K562 (cell line): ENCODE results near the gene SCYL2. TPM values are rescaled to one million over a fixed set of nuclear protein-coding genes. Genes with fewer than 3 reads are reported as not detected.

Experiments
- ATAC-seq: fragments of 200-7000 bp; cut with Tn5 transposase; 3 replicates; pipeline ENCODE4 v1.9.1; 2020; ENCODE audit warnings: moderate library complexity
- BruUV-seq: library from RNA; stranded (reverse); fragments of 400-500 nt; replicated peaks from 2 replicates; lab custom pipeline; 2021; lab: Mats Ljungman, UMichigan
- CTCF ChIA-PET: fragments of 300-600 bp; formaldehyde crosslinking; extraction: SDS; loops from one replicate; lab custom pipeline; 2021; ENCODE audit warnings: low intra/inter-chr PET ratio; lab: Yijun Ruan, JAX
- POLR2A ChIA-PET: fragments of 300-600, 350-650 bp; sonication (Branson Sonifier 250); formaldehyde crosslinking; extraction: SDS; loops from one replicate; lab custom pipeline; 2021; ENCODE audit warnings: antibody characterized with exemption, inconsistent platforms; lab: Yijun Ruan, JAX
- DNase-seq, 4 experiments: peaks; one replicate each; pipeline versions ENCODE4 v3.0.0 to v3.0.0-alpha.2; 2011 to 2018; ENCODE audit warnings: low spot score in 3 of 4, mixed read lengths in 3 of 4; ENCODE audit errors: extremely low read depth in 1 of 4
- FAIRE-seq: peaks from 2 replicates; lab custom pipeline; 2011; peaks lifted over from hg19 to GRCh38; lab: Jason Lieb, UNC
- H2AFZ ChIP-seq: 2 replicates; pipeline ENCODE4 v1.6.0; 2011; ENCODE audit warnings: low read depth, low read length, control low read depth, inconsistent platforms
- H3K27ac ChIP-seq: fragments of 200-600 bp; 3 replicates; pipeline ENCODE4 v1.8.0; 2011; ENCODE audit warnings: low read depth, mild to moderate bottlenecking, control low read depth, inconsistent platforms, low read length, moderate library complexity, mixed read lengths; ENCODE audit errors: extremely low read depth
- H3K27me3 ChIP-seq, 2 experiments: fragments of 300-600 bp in 1 of 2; 2 replicates in 1 of 2; 3 replicates in 1 of 2; pipeline versions ENCODE4 v1.6.0 to v1.8.0; 2011; ENCODE audit warnings: inconsistent platforms in 2 of 2, low read length in 2 of 2, mild to moderate bottlenecking in 1 of 2, mixed read lengths in 1 of 2, moderate library complexity in 1 of 2; ENCODE audit not compliant: control insufficient read depth in 2 of 2, insufficient read depth in 2 of 2
- H3K36me3 ChIP-seq: fragments of 300-600 bp; 3 replicates; pipeline ENCODE4 v1.8.0; 2011; ENCODE audit warnings: mild to moderate bottlenecking, low read length, inconsistent platforms; ENCODE audit not compliant: control insufficient read depth, insufficient read depth
- H3K4me1 ChIP-seq, 2 experiments: fragments of 200-600 bp in 1 of 2; replicated peaks in 1 of 2; 2 replicates in 1 of 2; 3 replicates in 1 of 2; pipeline versions ENCODE4 v1.5.1 to v1.8.0; 2011; ENCODE audit warnings: inconsistent platforms in 2 of 2, low read length in 2 of 2, mild to moderate bottlenecking in 1 of 2, mixed read lengths in 1 of 2, moderate library complexity in 1 of 2; ENCODE audit not compliant: control insufficient read depth in 2 of 2, insufficient read depth in 2 of 2
- H3K4me2 ChIP-seq: 2 replicates; pipeline ENCODE4 v1.6.1; 2011; ENCODE audit warnings: low read length, control low read depth, inconsistent platforms, mixed read lengths; ENCODE audit not compliant: insufficient read depth
- H3K4me3 ChIP-seq: fragments of 200-600 bp; sonication (generic), shearing (Covaris generic); 2 replicates; pipeline ENCODE4 v1.5.1; 2016; ENCODE audit warnings: control low read depth, inconsistent platforms
- H3K79me2 ChIP-seq: fragments of 200-600 bp; 3 replicates; pipeline ENCODE4 v1.8.0; 2011; ENCODE audit warnings: low read length, inconsistent platforms; ENCODE audit not compliant: control insufficient read depth, insufficient read depth
- H3K9ac ChIP-seq, 2 experiments: 2 replicates each; pipeline versions ENCODE4 v1.6.0 to v1.6.1; 2011; ENCODE audit warnings: low read depth in 2 of 2, low read length in 2 of 2, control low read depth in 1 of 2, inconsistent platforms in 1 of 2, mild to moderate bottlenecking in 1 of 2, mixed read lengths in 1 of 2; ENCODE audit not compliant: insufficient read depth in 1 of 2
- H3K9me1 ChIP-seq: one replicate; pipeline ENCODE4 v1.6.0; 2011; ENCODE audit warnings: inconsistent platforms, mild to moderate bottlenecking, low read length, moderate library complexity; ENCODE audit not compliant: control insufficient read depth, insufficient read depth
- H3K9me3 ChIP-seq: replicated peaks from 2 replicates; pipeline ENCODE4 v1.5.1; 2011; ENCODE audit warnings: low read depth, low read length, inconsistent platforms; ENCODE audit not compliant: control insufficient read depth, insufficient read depth
- H4K20me1 ChIP-seq: replicated peaks from 2 replicates; pipeline ENCODE4 v1.6.1; 2011; ENCODE audit warnings: low read length, inconsistent platforms, mixed read lengths; ENCODE audit not compliant: control insufficient read depth, insufficient read depth
- ARID1B ChIP-seq: fragments of 450-650 bp; IDR thresholded peaks from 2 replicates; pipeline ENCODE4 v1.6.1; 2016; ENCODE audit warnings: antibody characterized with exemption, mild to moderate bottlenecking, inconsistent platforms
- CBX2 ChIP-seq: fragments of 200-600 bp; sonication (generic); IDR thresholded peaks from one replicate; pipeline ENCODE4 v1.6.1; 2012; ENCODE audit warnings: mild to moderate bottlenecking, low read length, inconsistent platforms; ENCODE audit not compliant: insufficient read depth, poor library complexity, severe bottlenecking
- FOXP1 ChIP-seq: sonication (generic); formaldehyde crosslinking; IDR thresholded peaks from 2 replicates; pipeline ENCODE4 v1.8.0; 2022; ENCODE audit warnings: mild to moderate bottlenecking, missing genetic modification reagents
- GATA2 ChIP-seq: sonication (generic); formaldehyde crosslinking; IDR thresholded peaks from 2 replicates; pipeline ENCODE4 v1.4.0; 2020; ENCODE audit warnings: mild to moderate bottlenecking, missing genetic modification reagents
- POLR2A ChIP-seq: fragments of 450-650 bp; conservative IDR thresholded peaks from 2 replicates; pipeline ENCODE4 v1.6.1; 2016
- RAD21 ChIP-seq, 2 experiments: fragments of 250-450 bp in 1 of 2; fragments of 450-650 bp in 1 of 2; sonication (Bioruptor Pico) in 1 of 2; formaldehyde crosslinking in 1 of 2; IDR thresholded peaks in 1 of 2; conservative IDR thresholded peaks in 1 of 2; 2 replicates each; pipeline versions ENCODE4 v1.4.0 to v1.8.0; 2020 to 2022; ENCODE audit warnings: mild to moderate bottlenecking in 2 of 2, moderate library complexity in 1 of 2
- SRSF9 ChIP-seq: fragments of 200-400 bp; formaldehyde crosslinking; IDR thresholded peaks from 2 replicates; pipeline ENCODE4 v1.6.1; 2017; ENCODE audit warnings: low read depth, low read length, borderline replicate concordance
- ZNF124 ChIP-seq: sonication (generic); formaldehyde crosslinking; IDR thresholded peaks from 2 replicates; pipeline ENCODE4 v1.8.1; 2022; ENCODE audit warnings: missing genetic modification reagents
- ZNF316 ChIP-seq: fragments of 450-650 bp; IDR thresholded peaks from 2 replicates; pipeline ENCODE4 v1.6.1; 2016
- whole genome bisulfite sequencing: fragments of 100-300 bp; shearing (Covaris generic); methylation state at CpG from one replicate; pipeline ENCODE4 v1.1.6; 2016; ENCODE audit warnings: low coverage, mixed read lengths; ENCODE audit not compliant: insufficient coverage; ENCODE audit errors: missing lambda C conversion rate; 5-methylcytosine and 5-hydroxymethylcytosine counted together
- in situ Hi-C: fragments of 300-500 bp; cut with MboI; formaldehyde crosslinking; loops from 4 replicates; pipeline ENCODE4 v1.15.0; 2018; ENCODE audit warnings: inconsistent platforms, mixed read lengths
- intact Hi-C: fragments of 100-400 bp; cut with micrococcal nuclease; formaldehyde crosslinking; loops from 2 replicates; pipeline ENCODE4 v1.14.2; 2022
- polyA plus RNA-seq, 8 experiments: library from polyadenylated mRNA; depleted of rRNA in 4 of 8; stranded (reverse) in 5 of 8; unstranded in 3 of 8; fragments of >200 nt; fragmentation: Nextera tagmentation in 2 of 8; fragmentation: Illumina TruSeq in 1 of 8; extraction: Ambion mirVana in 2 of 8; extraction: Trizol in 1 of 8; gene quantifications; 2 replicates each; pipeline versions ENCODE4 v1.2.1 to v1.2.3, GENCODE V29; 2011 to 2014; ENCODE audit warnings: inconsistent platforms in 1 of 8, missing spikeins in 1 of 8
- total RNA-seq, 7 experiments: library from RNA; depleted of rRNA in 6 of 7; stranded (reverse); fragments of >200 nt in 6 of 7; fragmentation: Illumina TruSeq in 2 of 7; extraction: Trizol in 2 of 7; gene quantifications; 2 replicates each; pipeline versions ENCODE4 v1.2.1 to v1.2.3, GENCODE V29; 2011 to 2021; ENCODE audit warnings: low replicate concordance in 1 of 7
- TF ChIP-seq, protein P1 (sequence below): fragments of 250-450 bp; sonication (Bioruptor Pico); IDR thresholded peaks from 2 replicates; pipeline ENCODE4 v1.8.0; 2021; ENCODE audit warnings: mild to moderate bottlenecking, moderate library complexity
- TF ChIP-seq, protein P2 (sequence below), 2 experiments: fragments of 450-650 bp in 1 of 2; sonication (generic) in 1 of 2; formaldehyde crosslinking in 1 of 2; IDR thresholded peaks; 2 replicates each; pipeline versions ENCODE4 v1.7.1 to v1.9.0; 2016 to 2022; ENCODE audit warnings: inconsistent platforms in 1 of 2, mild to moderate bottlenecking in 1 of 2, missing genetic modification reagents in 1 of 2
- TF ChIP-seq, protein P3 (sequence below): fragments of 250-450 bp; sonication (Bioruptor Pico); IDR thresholded peaks from 2 replicates; pipeline ENCODE4 v1.4.0; 2020

SCYL2 gene
- total and polyA plus RNA-seq, 9 of the 15 experiments (the other 6 are each of a cell fraction or from before 2014, with no cell fraction given): 9.9 to 49.0 (median 32.9) TPM

DNA sequence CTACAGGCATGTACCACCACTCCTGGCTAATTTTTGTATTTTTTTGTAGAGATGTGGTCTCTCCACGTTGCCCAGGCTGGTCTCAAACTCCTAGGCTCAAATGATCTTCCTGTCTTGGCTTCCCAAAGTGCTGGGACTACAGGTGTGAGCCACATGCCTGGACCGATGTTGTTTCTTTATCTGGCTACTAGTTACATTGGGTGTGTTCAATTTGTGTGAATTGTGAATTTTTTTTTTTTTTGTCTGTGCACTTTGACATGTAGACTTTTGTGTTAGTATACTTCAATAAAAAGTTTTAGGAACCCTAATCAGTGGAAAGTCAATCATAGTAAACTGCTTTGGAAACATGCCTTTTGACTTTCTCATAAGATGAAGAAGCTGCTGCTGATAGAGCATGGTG, 65.9 kb downstream of the SCYL2 start:
- no TSS peak for BruUV-seq
- FAIRE-seq (no peak), ATAC-seq (no peak), DNase-seq (no peak)
- Histone ChIP-seq H2AFZ (no peak overlapping the region), H4K20me1 (no peaks in the 10 kb centered on the region), H3K27me3 (no peaks in the 10 kb centered on the region), H3K9me1 (no peaks in the 10 kb centered on the region), H3K9me3 (no peaks in the 10 kb centered on the region), H3K79me2 (no peaks in the 10 kb centered on the region), H3K27ac (no peak overlapping the region), H3K36me3 (peaks cover 78% of the 10 kb centered on the region), H3K4me3 (no peak overlapping the region), H3K4me2 (no peak overlapping the region), H3K9ac (no peak overlapping the region), H3K4me1 (no peaks in the 10 kb centered on the region)
- 76% methylated on average over 2 of the region's 2 CpGs for WGBS
- ChIA-PET POLR2A (no interaction called here), CTCF (no interaction called here)
- intact Hi-C loops: no loop called here
- in situ Hi-C loops: no loop called here
- TF ChIP-seq, protein P1, sequence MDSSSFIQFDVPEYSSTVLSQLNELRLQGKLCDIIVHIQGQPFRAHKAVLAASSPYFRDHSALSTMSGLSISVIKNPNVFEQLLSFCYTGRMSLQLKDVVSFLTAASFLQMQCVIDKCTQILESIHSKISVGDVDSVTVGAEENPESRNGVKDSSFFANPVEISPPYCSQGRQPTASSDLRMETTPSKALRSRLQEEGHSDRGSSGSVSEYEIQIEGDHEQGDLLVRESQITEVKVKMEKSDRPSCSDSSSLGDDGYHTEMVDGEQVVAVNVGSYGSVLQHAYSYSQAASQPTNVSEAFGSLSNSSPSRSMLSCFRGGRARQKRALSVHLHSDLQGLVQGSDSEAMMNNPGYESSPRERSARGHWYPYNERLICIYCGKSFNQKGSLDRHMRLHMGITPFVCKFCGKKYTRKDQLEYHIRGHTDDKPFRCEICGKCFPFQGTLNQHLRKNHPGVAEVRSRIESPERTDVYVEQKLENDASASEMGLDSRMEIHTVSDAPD (CRISPR knock-in tag): no peak
- TF ChIP-seq ARID1B (no peak), ZNF316 (no peak), RAD21 (CRISPR knock-in tag; conservative IDR thresholded peaks at IDR 0.05 in 1 of 2, IDR thresholded peaks at IDR 0.05 in 1 of 2) (no peak), CBX2 (no peak), ZNF124 (CRISPR knock-in tag) (no peak), FOXP1 (no peak), POLR2A (no peak), GATA2 (CRISPR knock-in tag) (no peak), SRSF9 (no peak)
- TF ChIP-seq, protein P2, sequence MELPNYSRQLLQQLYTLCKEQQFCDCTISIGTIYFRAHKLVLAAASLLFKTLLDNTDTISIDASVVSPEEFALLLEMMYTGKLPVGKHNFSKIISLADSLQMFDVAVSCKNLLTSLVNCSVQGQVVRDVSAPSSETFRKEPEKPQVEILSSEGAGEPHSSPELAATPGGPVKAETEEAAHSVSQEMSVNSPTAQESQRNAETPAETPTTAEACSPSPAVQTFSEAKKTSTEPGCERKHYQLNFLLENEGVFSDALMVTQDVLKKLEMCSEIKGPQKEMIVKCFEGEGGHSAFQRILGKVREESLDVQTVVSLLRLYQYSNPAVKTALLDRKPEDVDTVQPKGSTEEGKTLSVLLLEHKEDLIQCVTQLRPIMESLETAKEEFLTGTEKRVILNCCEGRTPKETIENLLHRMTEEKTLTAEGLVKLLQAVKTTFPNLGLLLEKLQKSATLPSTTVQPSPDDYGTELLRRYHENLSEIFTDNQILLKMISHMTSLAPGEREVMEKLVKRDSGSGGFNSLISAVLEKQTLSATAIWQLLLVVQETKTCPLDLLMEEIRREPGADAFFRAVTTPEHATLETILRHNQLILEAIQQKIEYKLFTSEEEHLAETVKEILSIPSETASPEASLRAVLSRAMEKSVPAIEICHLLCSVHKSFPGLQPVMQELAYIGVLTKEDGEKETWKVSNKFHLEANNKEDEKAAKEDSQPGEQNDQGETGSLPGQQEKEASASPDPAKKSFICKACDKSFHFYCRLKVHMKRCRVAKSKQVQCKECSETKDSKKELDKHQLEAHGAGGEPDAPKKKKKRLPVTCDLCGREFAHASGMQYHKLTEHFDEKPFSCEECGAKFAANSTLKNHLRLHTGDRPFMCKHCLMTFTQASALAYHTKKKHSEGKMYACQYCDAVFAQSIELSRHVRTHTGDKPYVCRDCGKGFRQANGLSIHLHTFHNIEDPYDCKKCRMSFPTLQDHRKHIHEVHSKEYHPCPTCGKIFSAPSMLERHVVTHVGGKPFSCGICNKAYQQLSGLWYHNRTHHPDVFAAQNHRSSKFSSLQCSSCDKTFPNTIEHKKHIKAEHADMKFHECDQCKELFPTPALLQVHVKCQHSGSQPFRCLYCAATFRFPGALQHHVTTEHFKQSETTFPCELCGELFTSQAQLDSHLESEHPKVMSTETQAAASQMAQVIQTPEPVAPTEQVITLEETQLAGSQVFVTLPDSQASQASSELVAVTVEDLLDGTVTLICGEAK (IDR thresholded peaks at IDR 0.05): no peak
- TF ChIP-seq, protein P2 (CRISPR knock-in tag; IDR thresholded peaks at IDR 0.05): no peak
- TF ChIP-seq, protein P3, sequence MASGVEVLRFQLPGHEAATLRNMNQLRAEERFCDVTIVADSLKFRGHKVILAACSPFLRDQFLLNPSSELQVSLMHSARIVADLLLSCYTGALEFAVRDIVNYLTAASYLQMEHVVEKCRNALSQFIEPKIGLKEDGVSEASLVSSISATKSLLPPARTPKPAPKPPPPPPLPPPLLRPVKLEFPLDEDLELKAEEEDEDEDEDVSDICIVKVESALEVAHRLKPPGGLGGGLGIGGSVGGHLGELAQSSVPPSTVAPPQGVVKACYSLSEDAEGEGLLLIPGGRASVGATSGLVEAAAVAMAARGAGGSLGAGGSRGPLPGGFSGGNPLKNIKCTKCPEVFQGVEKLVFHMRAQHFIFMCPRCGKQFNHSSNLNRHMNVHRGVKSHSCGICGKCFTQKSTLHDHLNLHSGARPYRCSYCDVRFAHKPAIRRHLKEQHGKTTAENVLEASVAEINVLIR (CRISPR knock-in tag): no peak
